ENCODE data around the gene OR1F1. TPM values are rescaled to one million over a fixed set of nuclear protein-coding genes. Genes with fewer than 3 reads are reported as not detected.
"Not testable (repeated sequence)": the region's sequence is repeated elsewhere in the genome, so short reads cannot be mapped to it uniquely, and the experiment has no call there.

The OR1F1 gene
- total RNA-seq (2014; rRNA removed; shearing (Covaris generic)): 0.21 TPM in 1 of 2 replicates, not detected in the other
- polyA plus RNA-seq (2015; cell fraction: cytosol; rRNA removed): 1.00 and 1.7 TPM in 2 replicates
- 1.2 and 1.9 TPM in 2 replicates for polyA plus RNA-seq (2015; cell fraction: nucleus; rRNA removed)

GRCh38 chr16:3187798-3188674 lies at the start of gene OR1F1:
TSS of gene OR1F1 (plus strand) at chr16:3188204.
- in situ Hi-C loops (cut with HindIII; ENCODE audit: low pct_unique_long_range_greater_than_20kb, low sequenced_read_pairs): no loop called here
- DNase-seq (ENCODE audit: low read depth, low spot score): peak; percentile 65

GRCh38 chr16:3138342-3138741 lies 49.7 kb upstream of the OR1F1 start:
- no peak for DNase-seq (ENCODE audit: low read depth, low spot score)
- in situ Hi-C loops (cut with HindIII; ENCODE audit: low pct_unique_long_range_greater_than_20kb, low sequenced_read_pairs): no loop called here

GRCh38 chr16:3138823-3139426 lies 49.1 kb upstream of the OR1F1 start:
- no peak for DNase-seq (ENCODE audit: low read depth, low spot score)
- in situ Hi-C loops (cut with HindIII; ENCODE audit: low pct_unique_long_range_greater_than_20kb, low sequenced_read_pairs): no loop called here

- DNase-seq (ENCODE audit: low read depth, low spot score); in situ Hi-C loops (cut with HindIII; ENCODE audit: low pct_unique_long_range_greater_than_20kb, low sequenced_read_pairs): not testable (repeated sequence)
Observed at GRCh38 chr16:3139561-3139960, 48.4 kb upstream of the OR1F1 start.

- in situ Hi-C loops (cut with HindIII; ENCODE audit: low pct_unique_long_range_greater_than_20kb, low sequenced_read_pairs): no loop called here
Observed at GRCh38 chr16:3140603-3141427, 47.2 kb upstream of the OR1F1 start.

GRCh38 chr16:3141781-3142311 lies 46.2 kb upstream of the OR1F1 start:
- in situ Hi-C loops (cut with HindIII; ENCODE audit: low pct_unique_long_range_greater_than_20kb, low sequenced_read_pairs): no loop called here
- DNase-seq (ENCODE audit: low read depth, low spot score): no peak

More at GRCh38 chr16:3140603-3141427, 47.2 kb upstream of the OR1F1 start:
- DNase-seq (ENCODE audit: low read depth, low spot score): no peak

- no peak for DNase-seq (ENCODE audit: low read depth, low spot score)
- in situ Hi-C loops (cut with HindIII; ENCODE audit: low pct_unique_long_range_greater_than_20kb, low sequenced_read_pairs): no loop called here
Observed at GRCh38 chr16:3142327-3142726, 45.7 kb upstream of the OR1F1 start.

- no peak for DNase-seq (ENCODE audit: low read depth, low spot score)
- in situ Hi-C loops (cut with HindIII; ENCODE audit: low pct_unique_long_range_greater_than_20kb, low sequenced_read_pairs): no loop called here
Observed at GRCh38 chr16:3142770-3143169, 45.2 kb upstream of the OR1F1 start.

GRCh38 chr16:3143189-3143588 lies 44.8 kb upstream of the OR1F1 start:
- in situ Hi-C loops (cut with HindIII; ENCODE audit: low pct_unique_long_range_greater_than_20kb, low sequenced_read_pairs): no loop called here
- DNase-seq (ENCODE audit: low read depth, low spot score): no peak

- in situ Hi-C loops (cut with HindIII; ENCODE audit: low pct_unique_long_range_greater_than_20kb, low sequenced_read_pairs): no loop called here
- DNase-seq (ENCODE audit: low read depth, low spot score): no peak
Observed at GRCh38 chr16:3143598-3144320, 44.2 kb upstream of the OR1F1 start.

- in situ Hi-C loops (cut with HindIII; ENCODE audit: low pct_unique_long_range_greater_than_20kb, low sequenced_read_pairs): no loop called here
- DNase-seq (ENCODE audit: low read depth, low spot score): no peak
Observed at GRCh38 chr16:3144321-3144983, 43.6 kb upstream of the OR1F1 start.

GRCh38 chr16:3145151-3145550 lies 42.9 kb upstream of the OR1F1 start:
- in situ Hi-C loops (cut with HindIII; ENCODE audit: low pct_unique_long_range_greater_than_20kb, low sequenced_read_pairs): no loop called here

GRCh38 chr16:3145660-3146059 lies 42.3 kb upstream of the OR1F1 start:
- in situ Hi-C loops (cut with HindIII; ENCODE audit: low pct_unique_long_range_greater_than_20kb, low sequenced_read_pairs): no loop called here
- DNase-seq (ENCODE audit: low read depth, low spot score): no peak

More at GRCh38 chr16:3145151-3145550, 42.9 kb upstream of the OR1F1 start:
- DNase-seq (ENCODE audit: low read depth, low spot score): no peak

- in situ Hi-C loops (cut with HindIII; ENCODE audit: low pct_unique_long_range_greater_than_20kb, low sequenced_read_pairs): no loop called here
Observed at GRCh38 chr16:3147046-3147756, 40.8 kb upstream of the OR1F1 start.

GRCh38 chr16:3147757-3148104 lies 40.3 kb upstream of the OR1F1 start:
- in situ Hi-C loops (cut with HindIII; ENCODE audit: low pct_unique_long_range_greater_than_20kb, low sequenced_read_pairs): no loop called here
- no peak for DNase-seq (ENCODE audit: low read depth, low spot score)

More at GRCh38 chr16:3147046-3147756, 40.8 kb upstream of the OR1F1 start:
- DNase-seq (ENCODE audit: low read depth, low spot score): no peak
